H1 (cell line): ENCODE results near the gene TSPEAR. TPM values are rescaled to one million over a fixed set of nuclear protein-coding genes. Genes with fewer than 3 reads are reported as not detected.

ENCODE experiments used
- CTCF ChIA-PET: fragments of 300-600 bp; sonication (Branson Sonifier 250); formaldehyde crosslinking; loops from one replicate; lab custom pipeline; 2021; ENCODE audit not compliant: partially characterized antibody; lab: Charles Lee
- POLR2A ChIA-PET: fragments of 300-600 bp; sonication (Branson Sonifier 250); formaldehyde crosslinking; loops from one replicate; lab custom pipeline; 2021; ENCODE audit warnings: inconsistent platforms; ENCODE audit not compliant: partially characterized antibody; lab: Charles Lee
- DNase-seq, 2 experiments: peaks; one replicate each; pipeline versions ENCODE4 v3.0.0 to v3.0.0-alpha.2; 2010 to 2022; ENCODE audit warnings: low spot score in 2 of 2, low read depth in 1 of 2, mixed read lengths in 1 of 2
- FAIRE-seq: peaks from 2 replicates; lab custom pipeline; 2011; peaks lifted over from hg19 to GRCh38; lab: Jason Lieb, UNC
- H2AFZ ChIP-seq: 2 replicates; pipeline ENCODE4 v1.8.1; 2012; ENCODE audit warnings: low read length, inconsistent platforms
- H2AK5ac ChIP-seq: 2 replicates; pipeline ENCODE4 v1.6.1; 2013; ENCODE audit warnings: low read depth, low read length
- H2BK120ac ChIP-seq: replicated peaks from 2 replicates; pipeline ENCODE3; 2013; ENCODE audit warnings: low read depth, low read length, inconsistent platforms
- H2BK12ac ChIP-seq: 2 replicates; pipeline ENCODE4 v1.6.1; 2013; ENCODE audit warnings: low read depth, low read length
- H2BK15ac ChIP-seq: 2 replicates; pipeline ENCODE4 v1.6.1; 2013; ENCODE audit warnings: low read length
- H2BK20ac ChIP-seq: 2 replicates; pipeline ENCODE4 v1.6.1; 2013; ENCODE audit warnings: low read length
- H2BK5ac ChIP-seq: 2 replicates; pipeline ENCODE4 v1.6.1; 2013; ENCODE audit warnings: low read depth, low read length
- H3K14ac ChIP-seq: 2 replicates; pipeline ENCODE4 v1.6.1; 2013; ENCODE audit warnings: inconsistent platforms; ENCODE audit not compliant: insufficient read length
- H3K18ac ChIP-seq: 2 replicates; pipeline ENCODE4 v1.6.1; 2013; ENCODE audit warnings: low read length; ENCODE audit errors: extremely low read depth
- H3K23ac ChIP-seq: 2 replicates; pipeline ENCODE4 v1.6.1; 2013; ENCODE audit warnings: inconsistent platforms; ENCODE audit not compliant: insufficient read length
- H3K23me2 ChIP-seq: 2 replicates; pipeline ENCODE4 v1.6.1; 2013; ENCODE audit warnings: low read depth, low read length
- H3K27ac ChIP-seq: 2 replicates; pipeline ENCODE4 v1.6.1; 2011; ENCODE audit warnings: low read depth, low read length, inconsistent platforms
- H3K27me3 ChIP-seq, 4 experiments: replicated peaks in 1 of 4; 1 replicate in 1 of 4; 2 replicates in 3 of 4; pipeline versions ENCODE4 v1.6.1 to v1.8.1; 2011 to 2013; ENCODE audit warnings: low read length in 3 of 4, mild to moderate bottlenecking in 3 of 4, inconsistent platforms in 2 of 4, mixed read lengths in 2 of 4, moderate library complexity in 1 of 4; ENCODE audit not compliant: control insufficient read depth in 3 of 4, insufficient read depth in 3 of 4; ENCODE audit errors: extremely low read depth in 1 of 4
- H3K36me3 ChIP-seq, 4 experiments: 2 replicates each; pipeline versions ENCODE4 v1.6.1 to v1.8.1; 2011 to 2013; ENCODE audit warnings: mild to moderate bottlenecking in 4 of 4, low read length in 3 of 4, moderate library complexity in 2 of 4, control low read depth in 1 of 4, inconsistent platforms in 1 of 4; ENCODE audit not compliant: insufficient read depth in 4 of 4, control insufficient read depth in 2 of 4
- H3K4ac ChIP-seq: replicated peaks from 2 replicates; pipeline ENCODE3; 2013; ENCODE audit warnings: low read length, low read depth, mixed read lengths, inconsistent platforms; ENCODE audit not compliant: insufficient read length
- H3K4me1 ChIP-seq, 4 experiments: replicated peaks in 1 of 4; 1 replicate in 1 of 4; 2 replicates in 3 of 4; pipeline versions ENCODE4 v1.6.1 to v1.8.1; 2011 to 2013; ENCODE audit warnings: low read length in 3 of 4, inconsistent platforms in 2 of 4, mixed read lengths in 1 of 4; ENCODE audit not compliant: insufficient read depth in 4 of 4, control insufficient read depth in 3 of 4
- H3K4me2 ChIP-seq, 2 experiments: 2 replicates each; pipeline versions ENCODE4 v1.6.1 to v1.8.1; 2011 to 2013; ENCODE audit warnings: low read depth in 2 of 2, low read length in 2 of 2, control low read depth in 1 of 2, inconsistent platforms in 1 of 2, mild to moderate bottlenecking in 1 of 2; ENCODE audit not compliant: insufficient read depth in 1 of 2
- H3K4me3 ChIP-seq, 4 experiments: fragments of 200-600, 300-600 bp in 1 of 4; sonication (generic), shearing (Covaris generic), sonication (Bioruptor Twin) in 1 of 4; 2 replicates each; pipeline versions ENCODE4 v1.5.1 to v1.8.1; 2011 to 2016; ENCODE audit warnings: low read length in 4 of 4, low read depth in 3 of 4, control low read depth in 2 of 4, inconsistent platforms in 2 of 4, mild to moderate bottlenecking in 2 of 4, mixed read lengths in 1 of 4, moderate library complexity in 1 of 4; ENCODE audit not compliant: insufficient read depth in 2 of 4; ENCODE audit errors: extremely low read depth in 1 of 4
- H3K56ac ChIP-seq: replicated peaks from 2 replicates; pipeline ENCODE3; 2013; ENCODE audit warnings: low read depth, mild to moderate bottlenecking, mixed read lengths, low read length, inconsistent platforms; ENCODE audit not compliant: insufficient read length
- H3K79me1 ChIP-seq: 2 replicates; pipeline ENCODE4 v1.6.1; 2013; ENCODE audit warnings: low read depth, low read length, control low read depth
- H3K79me2 ChIP-seq, 2 experiments: 2 replicates each; pipeline versions ENCODE4 v1.6.1 to v1.8.1; 2012 to 2013; ENCODE audit warnings: low read length in 2 of 2, mild to moderate bottlenecking in 2 of 2, inconsistent platforms in 1 of 2; ENCODE audit not compliant: insufficient read depth in 2 of 2, control insufficient read depth in 1 of 2
- H3K9ac ChIP-seq, 4 experiments: replicated peaks in 1 of 4; 1 replicate in 1 of 4; 2 replicates in 3 of 4; pipeline versions ENCODE4 v1.6.1 to v1.8.1; 2011 to 2013; ENCODE audit warnings: low read depth in 3 of 4, low read length in 3 of 4, control low read depth in 2 of 4, mild to moderate bottlenecking in 2 of 4, moderate library complexity in 2 of 4, inconsistent platforms in 1 of 4; ENCODE audit errors: extremely low read depth in 1 of 4
- H3K9me3 ChIP-seq, 2 experiments: 2 replicates each; pipeline versions ENCODE4 v1.6.1 to v1.8.1; 2012 to 2013; ENCODE audit warnings: mild to moderate bottlenecking in 2 of 2, moderate library complexity in 2 of 2, control low read depth in 1 of 2, inconsistent platforms in 1 of 2, low read depth in 1 of 2, low read length in 1 of 2, mixed read lengths in 1 of 2; ENCODE audit not compliant: insufficient read depth in 2 of 2
- H4K20me1 ChIP-seq, 2 experiments: replicated peaks in 1 of 2; 2 replicates each; pipeline versions ENCODE3 to v1.8.1; 2011 to 2013; ENCODE audit warnings: inconsistent platforms in 2 of 2, low read length in 2 of 2, mild to moderate bottlenecking in 1 of 2; ENCODE audit not compliant: insufficient read depth in 2 of 2, control insufficient read depth in 1 of 2
- H4K5ac ChIP-seq: 2 replicates; pipeline ENCODE4 v1.6.1; 2013; ENCODE audit warnings: low read length, low read depth, mixed read lengths, inconsistent platforms; ENCODE audit not compliant: insufficient read length
- H4K8ac ChIP-seq: 2 replicates; pipeline ENCODE4 v1.8.0; 2013; ENCODE audit warnings: mild to moderate bottlenecking, moderate library complexity, low read length, inconsistent platforms; ENCODE audit not compliant: insufficient read depth; ENCODE audit errors: extremely low read depth
- H4K91ac ChIP-seq: replicated peaks from 2 replicates; pipeline ENCODE3; 2013; ENCODE audit warnings: low read length, mixed read lengths, inconsistent platforms; ENCODE audit not compliant: insufficient read length
- BCL11A ChIP-seq, 2 experiments: IDR thresholded peaks; one replicate each; pipeline ENCODE4 v1.6.1; 2011; ENCODE audit warnings: low read depth in 2 of 2, low read length in 2 of 2, mild to moderate bottlenecking in 2 of 2
- CBX5 ChIP-seq: fragments of 300-800, 300-1000 bp; sonication (generic); IDR thresholded peaks from 2 replicates; pipeline ENCODE4 v1.7.1; 2016; ENCODE audit warnings: antibody characterized with exemption, low read length, low read depth
- KDM4A ChIP-seq: IDR thresholded peaks from one replicate; pipeline ENCODE4 v1.7.1; 2012; ENCODE audit warnings: low read depth, mild to moderate bottlenecking, moderate library complexity, low read length, inconsistent platforms; ENCODE audit not compliant: severe bottlenecking
- NRF1 ChIP-seq: IDR thresholded peaks from 2 replicates; pipeline ENCODE4 v1.6.1; 2011; ENCODE audit warnings: mild to moderate bottlenecking, low read depth, low read length, improper control_type of control experiment
- RXRA ChIP-seq: IDR thresholded peaks from 2 replicates; pipeline ENCODE4 v1.6.1; 2011; ENCODE audit warnings: low read depth, mild to moderate bottlenecking, low read length, moderate library complexity; ENCODE audit not compliant: insufficient read depth
- WGBS, 2 experiments: shearing (Covaris generic) in 1 of 2; methylation state at CpG; one replicate each; pipeline versions ENCODE4 v1.1.6 to v1.1.7; 2013 to 2015; ENCODE audit warnings: low lambda C conversion rate in 2 of 2, mixed read lengths in 2 of 2, inconsistent platforms in 1 of 2, low coverage in 1 of 2, missing lambda C conversion rate in 1 of 2; ENCODE audit not compliant: insufficient replicate concordance in 2 of 2, insufficient coverage in 1 of 2, insufficient read length in 1 of 2; ENCODE audit errors: extremely low coverage in 1 of 2, missing lambda C conversion rate in 1 of 2; 5-methylcytosine and 5-hydroxymethylcytosine counted together
- polyA plus RNA-seq, 7 experiments: library from polyadenylated mRNA; depleted of rRNA in 3 of 7; stranded (reverse) in 5 of 7; unstranded in 2 of 7; fragments of >200 nt in 5 of 7; fragments of 200-250 nt in 2 of 7; gene quantifications; 1 replicate in 5 of 7; 2 replicates in 1 of 7; 4 replicates in 1 of 7; pipeline versions ENCODE4 v1.2.1 to v1.2.3, GENCODE V29; 2011 to 2013; ENCODE audit warnings: missing spikeins in 2 of 7, mixed read lengths in 2 of 7
- total RNA-seq: library from RNA; stranded (reverse); fragmentation: NEBNext Ultra II Directional; extraction: Animal tissue kit (Norgen Biotek cat#: 25700); gene quantifications from 2 replicates; pipeline ENCODE4 v1.2.1, GENCODE V29; 2021

The TSPEAR gene
- total and polyA plus RNA-seq, 2 of the 8 experiments (the other 6 are each of a cell fraction or from before 2014, with no cell fraction given), result 0.58 to 0.89 TPM

DNA sequence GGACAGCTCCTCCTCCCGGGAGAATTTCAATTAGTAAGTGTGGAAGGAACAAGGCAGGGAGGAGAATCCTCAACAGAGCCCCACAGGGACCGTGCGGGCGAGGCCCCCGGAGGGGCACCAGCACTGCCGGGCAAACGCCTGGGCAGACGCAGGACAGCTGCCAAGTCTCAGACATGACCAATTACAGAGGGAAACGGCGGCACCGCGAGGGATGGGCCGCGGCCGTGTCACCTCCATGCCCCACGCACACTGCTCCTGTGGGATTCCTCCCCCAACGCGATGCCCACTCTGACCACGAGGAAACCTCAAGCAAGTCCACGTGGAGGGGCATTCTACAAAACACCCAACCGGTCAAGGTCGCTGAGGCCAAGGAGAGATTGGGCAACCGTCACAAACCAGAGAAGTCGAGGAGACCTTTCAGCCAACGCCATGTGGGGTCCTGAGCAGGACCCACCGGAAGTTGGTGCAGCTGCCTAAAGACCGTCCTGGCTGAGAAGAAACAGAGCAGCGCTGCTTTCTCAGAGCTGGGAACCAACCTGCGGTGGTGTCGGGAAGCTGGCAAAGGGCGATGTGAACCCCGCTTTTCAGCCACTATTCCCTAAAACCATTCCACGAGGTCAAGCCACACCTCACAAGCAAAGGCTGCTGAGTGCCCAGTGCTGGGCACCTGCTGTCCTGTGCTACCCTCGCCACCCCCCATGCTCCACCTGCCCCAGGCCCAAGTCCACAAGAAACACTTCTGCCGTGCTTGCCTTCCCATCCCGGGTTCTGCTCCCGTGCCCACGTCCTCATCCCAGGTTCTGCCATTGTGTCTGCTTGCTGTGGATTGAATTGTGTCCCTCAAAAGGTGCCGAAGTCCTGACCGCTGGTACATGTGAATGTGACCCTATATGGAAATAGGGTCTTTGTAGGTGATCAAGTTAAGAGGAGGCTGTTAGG lies 139.3 kb downstream of the TSPEAR start:
- no peak overlapping the region for H3K14ac ChIP-seq
- H3K4me2 ChIP-seq, result no peak overlapping the region
- no peak for TF ChIP-seq CBX5
- no peak for TF ChIP-seq NRF1
- no peak for TF ChIP-seq RXRA
- no peak for TF ChIP-seq KDM4A
- no peak for TF ChIP-seq BCL11A (IDR thresholded peaks at IDR 0.05; ENCODE audit: low read depth in 2 of 2, low read length in 2 of 2)
- no peaks in the 10 kb centered on the region for H4K20me1 ChIP-seq
- H2BK12ac ChIP-seq, result no peak overlapping the region
- no peak overlapping the region for H2BK15ac ChIP-seq
- no peak overlapping the region for H2BK5ac ChIP-seq
- H3K27me3 ChIP-seq, result no peaks in the 10 kb centered on the region; a peak in 1 of 7 replicates
- H3K23ac ChIP-seq, result no peak overlapping the region
- no peak overlapping the region for H2BK120ac ChIP-seq
- no peak overlapping the region for H3K56ac ChIP-seq
- no peak overlapping the region for H4K91ac ChIP-seq
- no peak overlapping the region for H3K4ac ChIP-seq
- ChIA-PET POLR2A (interaction anchor here (0.9 to 1.1 kb wide), 2 partner anchors 11 to 22 kb away, joined by 3 to 4 read pairs; no protein-coding TSS in a partner anchor), CTCF (interaction anchor here (0.9 to 1.7 kb wide), 4 partner anchors 19 to 222 kb away, joined by 3 to 4 read pairs (median 3); no protein-coding TSS in a partner anchor)
- H3K79me1 ChIP-seq, result no peaks in the 10 kb centered on the region
- H4K5ac ChIP-seq, result no peak overlapping the region
- no peak overlapping the region for H3K27ac ChIP-seq
- no peaks in the 10 kb centered on the region for H3K36me3 ChIP-seq
- H3K4me1 ChIP-seq, result peaks cover 0 to 11% (median 0%) of the 10 kb centered on the region in 4 experiments; a peak in 1 of 7 replicates
- peaks cover 7 to 13% of the 10 kb centered on the region in 2 experiments; a peak in 3 of 4 replicates for H3K9me3 ChIP-seq
- H2AK5ac ChIP-seq, result no peak overlapping the region
- H3K79me2 ChIP-seq, result no peaks in the 10 kb centered on the region
- no peak overlapping the region for H3K18ac ChIP-seq
- no peak overlapping the region for H3K4me3 ChIP-seq
- 90% methylated on average over 37 of the region's 40 CpGs; no CpG with 5 or more reads in 1 of the 2 experiments for WGBS, 2 experiments
- H2BK20ac ChIP-seq, result no peak overlapping the region
- H3K9ac ChIP-seq, result no peak overlapping the region
- no peak for DNase-seq
- no peak overlapping the region for H2AFZ ChIP-seq
- FAIRE-seq, result no peak
- no peak overlapping the region; the same call in 1 of the 2 replicates for H4K8ac ChIP-seq
- H3K23me2 ChIP-seq, result no peaks in the 10 kb centered on the region; the same call in 1 of the 2 replicates
